ENCODE data around the gene SASH1.
"Not testable (repeated sequence)": the region's sequence is repeated elsewhere in the genome, so short reads cannot be mapped to it uniquely, and the experiment has no call there.

SASH1 gene

GRCh38 chr6:148328876-148329555 is 13.6 kb upstream of the SASH1 start:
- DNase-seq (ENCODE audit: low read depth in 2 of 2): no peak

GRCh38 chr6:148329596-148330381 is 12.8 kb upstream of the SASH1 start:
- DNase-seq (ENCODE audit: low read depth in 2 of 2): no peak

DNA sequence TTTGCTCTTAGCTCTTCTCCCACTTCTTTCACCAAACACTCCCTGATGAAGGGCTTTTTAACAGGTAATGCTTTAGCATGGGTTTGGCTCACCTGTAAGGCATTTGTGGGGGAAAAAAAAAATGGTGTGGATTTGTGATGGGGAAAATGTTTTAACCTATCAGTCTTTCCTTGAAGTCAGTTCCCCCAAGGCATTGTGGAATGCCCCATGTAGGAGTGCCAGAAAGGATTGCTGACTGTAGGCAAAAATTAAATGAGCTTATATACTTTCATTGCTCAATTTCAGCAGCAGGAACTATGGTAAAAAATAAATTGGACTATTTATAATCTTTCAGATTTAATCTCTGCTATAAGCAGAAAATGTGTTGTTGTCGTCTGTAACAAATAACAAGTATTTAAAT is 10.6 kb upstream of the SASH1 start:
- no peak for DNase-seq (ENCODE audit: low read depth in 2 of 2)

GRCh38 chr6:148336901-148337300 is 5.7 kb upstream of the SASH1 start:
- no peak for DNase-seq (ENCODE audit: low read depth in 2 of 2)

GRCh38 chr6:148339766-148340165 is 2.9 kb upstream of the SASH1 start:
- no peak for DNase-seq (ENCODE audit: low read depth in 2 of 2)

GRCh38 chr6:148340586-148341297 is 1.9 kb upstream of the SASH1 start:
- no peak for DNase-seq (ENCODE audit: low read depth in 2 of 2)

DNA sequence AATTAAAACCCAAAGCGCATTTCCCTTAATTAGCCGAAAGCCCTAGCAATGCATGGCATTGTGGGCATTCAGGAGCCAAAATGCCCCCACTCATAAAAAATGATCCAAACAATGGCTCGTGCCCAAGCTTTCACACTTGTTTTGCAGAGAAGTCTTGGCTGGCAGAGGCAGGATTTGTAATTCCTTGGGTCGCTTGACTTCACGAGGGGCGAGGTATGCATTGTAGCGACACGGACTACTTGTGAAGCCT is 613 bp upstream of the SASH1 start:
- DNase-seq (ENCODE audit: low read depth in 2 of 2): no peak

GRCh38 chr6:148343047-148343782 is 577 bp downstream of the SASH1 start:
- no peak for DNase-seq (ENCODE audit: low read depth in 2 of 2)

- no peak for DNase-seq (ENCODE audit: low read depth in 2 of 2)
Measured at GRCh38 chr6:148345176-148345575, 2.5 kb downstream of the SASH1 start.

DNA sequence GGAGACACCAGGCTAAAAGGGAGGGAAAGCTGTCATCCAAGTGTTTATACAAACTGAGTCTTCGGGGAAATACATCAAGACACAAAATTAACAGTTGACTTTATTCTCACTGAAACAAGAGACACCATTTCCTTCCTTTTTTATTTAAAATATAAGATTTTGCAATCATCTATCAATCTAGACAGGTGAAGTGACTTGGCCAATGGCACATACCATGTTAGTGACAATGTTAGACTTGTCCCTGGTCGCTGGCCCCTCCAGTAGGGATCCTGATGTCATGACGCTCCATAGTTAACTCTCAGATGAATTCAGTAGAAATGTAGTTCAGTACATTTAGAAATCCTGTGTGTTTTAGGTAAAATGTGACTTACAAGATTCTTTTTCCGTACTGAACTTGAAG is 2.9 kb downstream of the SASH1 start:
- DNase-seq (ENCODE audit: low read depth in 2 of 2): no peak

GRCh38 chr6:148346681-148347440 is 4.2 kb downstream of the SASH1 start:
- no peak for DNase-seq (ENCODE audit: low read depth in 2 of 2)

DNA sequence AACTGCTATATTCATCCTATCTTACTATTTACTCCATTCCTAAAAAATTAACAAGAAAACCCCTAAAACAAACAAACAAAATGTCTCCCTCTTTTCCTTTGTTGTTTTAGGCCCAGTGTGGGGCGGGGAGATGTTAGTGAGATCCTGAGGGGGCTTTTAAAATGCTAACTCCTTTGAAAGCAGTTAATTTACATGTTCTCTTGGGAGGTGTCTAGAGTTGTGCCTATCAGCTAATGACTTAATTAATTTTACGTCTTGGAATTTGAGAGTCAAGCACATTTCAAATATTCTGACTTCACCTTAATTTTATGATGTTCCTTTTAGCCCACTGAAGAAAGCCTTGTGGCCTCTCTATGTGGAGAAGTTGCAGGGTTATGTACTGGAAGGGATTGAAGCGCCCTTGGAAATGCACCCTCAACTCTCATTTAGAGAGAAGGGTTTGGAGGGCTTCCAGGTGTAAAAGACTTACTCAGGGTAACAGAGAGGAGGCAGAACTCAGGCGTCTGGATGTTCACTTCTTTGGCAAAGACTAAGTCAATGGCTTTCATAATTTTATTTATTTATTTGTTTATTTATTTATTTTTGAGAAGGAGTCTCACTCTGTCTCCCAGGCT is 4.9 kb downstream of the SASH1 start:
- DNase-seq (ENCODE audit: low read depth in 2 of 2): no peak

DNA sequence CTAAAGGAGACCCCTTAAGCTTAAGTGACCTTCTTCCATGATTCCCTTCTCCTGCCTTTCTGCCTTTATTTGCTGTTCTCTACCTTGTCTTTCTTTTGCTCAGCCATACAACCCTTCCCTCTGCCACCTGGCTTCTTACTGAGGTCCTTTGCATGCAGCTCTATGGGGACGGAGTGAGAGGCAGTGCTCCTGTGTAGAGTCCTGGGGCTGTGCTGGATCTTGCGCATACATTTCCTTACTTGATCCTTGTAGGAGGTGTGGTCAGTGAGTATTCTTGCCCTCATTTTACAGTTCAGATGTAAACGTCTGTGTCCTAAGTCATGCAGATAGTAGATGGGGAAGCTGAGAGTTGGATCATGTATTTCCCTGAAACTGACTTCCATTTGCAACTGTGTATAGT is 5.7 kb downstream of the SASH1 start:
- DNase-seq (ENCODE audit: low read depth in 2 of 2): no peak

DNA sequence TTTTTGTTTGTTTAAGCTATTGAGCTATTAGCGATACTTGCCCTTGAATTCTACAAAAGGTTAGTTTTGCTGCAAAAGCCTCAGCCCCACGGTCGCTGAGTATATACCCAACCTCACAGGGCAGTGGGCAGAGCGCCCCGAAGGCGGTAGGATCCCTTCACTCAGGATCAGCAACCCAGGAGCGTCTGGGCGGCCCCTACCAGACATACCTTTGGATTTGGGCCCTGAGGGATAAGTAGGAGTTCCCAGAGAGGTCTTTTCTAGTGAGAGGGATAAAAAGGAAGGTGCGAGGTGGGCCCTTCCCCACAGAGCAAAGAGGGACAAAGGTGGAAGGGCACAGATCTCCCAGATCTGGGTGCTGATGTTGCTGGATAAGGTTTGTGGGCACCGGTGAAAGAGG is 6.1 kb downstream of the SASH1 start:
- no peak for DNase-seq (ENCODE audit: low read depth in 2 of 2)

- no peak for DNase-seq (ENCODE audit: low read depth in 2 of 2)
Measured at GRCh38 chr6:148349466-148349865, 6.8 kb downstream of the SASH1 start.

GRCh38 chr6:148351309-148351708 is 8.7 kb downstream of the SASH1 start:
- DNase-seq (ENCODE audit: low read depth in 2 of 2): no peak

DNA sequence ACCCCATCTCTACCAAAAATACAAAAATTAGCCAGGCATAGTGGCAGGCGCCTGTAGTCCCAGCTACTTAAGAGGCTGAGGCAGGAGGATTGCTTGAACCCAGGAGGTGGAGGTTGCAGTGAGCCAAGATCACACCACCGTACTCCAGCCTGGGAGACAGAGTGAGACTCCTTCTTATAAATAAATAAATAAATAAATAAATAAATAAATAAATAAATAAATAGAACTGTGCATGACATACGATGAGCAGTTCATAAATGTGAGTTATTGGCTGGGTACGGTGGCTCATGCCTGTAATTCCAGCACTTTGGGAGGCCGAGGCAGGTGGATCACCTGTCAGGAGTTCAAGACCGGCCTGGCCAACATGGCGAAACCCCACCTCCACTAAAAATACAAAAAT is 9.8 kb downstream of the SASH1 start:
- DNase-seq (ENCODE audit: low read depth in 2 of 2): not testable (repeated sequence)

DNA sequence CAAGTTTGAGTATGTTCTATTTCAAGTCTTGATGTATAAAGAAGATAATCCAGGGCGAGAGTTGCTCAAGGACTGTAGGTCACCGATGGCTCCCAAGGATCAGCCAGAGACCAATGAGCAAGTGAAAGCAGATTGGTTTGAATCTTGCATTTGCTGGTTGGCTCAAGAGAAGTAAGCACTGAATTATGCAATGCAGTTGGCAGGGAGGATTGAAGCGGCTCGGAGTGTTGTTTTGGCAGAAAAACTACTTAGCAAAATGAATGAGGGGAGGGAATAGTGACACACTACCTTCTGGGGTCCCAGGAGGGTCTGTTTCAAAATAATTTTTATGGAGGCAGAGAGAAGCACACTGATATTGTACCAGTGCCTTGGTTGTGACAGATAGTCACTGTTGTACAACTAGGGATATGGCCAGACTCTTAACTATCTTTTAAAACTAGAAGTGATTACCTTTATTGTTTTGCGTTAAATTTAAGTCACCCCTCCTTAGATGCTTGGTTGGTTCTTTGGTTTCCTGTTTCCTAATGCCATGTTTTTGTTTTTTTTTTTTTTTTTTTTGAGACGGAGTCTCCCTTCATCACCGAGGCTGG is 15.7 kb downstream of the SASH1 start:
- DNase-seq (ENCODE audit: low read depth in 2 of 2): no peak

DNA sequence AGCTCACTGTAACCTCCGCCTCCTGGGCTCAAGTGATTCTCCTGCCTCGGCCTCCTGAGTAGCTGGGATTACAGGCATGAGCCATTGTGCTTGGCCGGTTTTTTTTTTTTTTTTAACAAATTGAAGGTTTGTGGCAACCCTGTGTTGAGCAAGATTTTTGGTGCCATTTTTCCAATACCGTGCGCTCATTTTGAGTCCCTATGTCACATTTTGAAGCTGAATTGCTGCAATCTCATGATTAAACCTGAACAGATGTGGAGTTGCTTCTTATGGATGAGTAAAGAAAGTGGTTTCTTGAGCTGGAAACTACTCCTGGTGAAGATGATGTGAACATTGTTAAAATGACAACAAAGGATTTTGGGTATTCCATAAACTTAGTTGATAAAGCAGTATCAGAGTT is 16.6 kb downstream of the SASH1 start:
- DNase-seq (ENCODE audit: low read depth in 2 of 2): no peak

DNA sequence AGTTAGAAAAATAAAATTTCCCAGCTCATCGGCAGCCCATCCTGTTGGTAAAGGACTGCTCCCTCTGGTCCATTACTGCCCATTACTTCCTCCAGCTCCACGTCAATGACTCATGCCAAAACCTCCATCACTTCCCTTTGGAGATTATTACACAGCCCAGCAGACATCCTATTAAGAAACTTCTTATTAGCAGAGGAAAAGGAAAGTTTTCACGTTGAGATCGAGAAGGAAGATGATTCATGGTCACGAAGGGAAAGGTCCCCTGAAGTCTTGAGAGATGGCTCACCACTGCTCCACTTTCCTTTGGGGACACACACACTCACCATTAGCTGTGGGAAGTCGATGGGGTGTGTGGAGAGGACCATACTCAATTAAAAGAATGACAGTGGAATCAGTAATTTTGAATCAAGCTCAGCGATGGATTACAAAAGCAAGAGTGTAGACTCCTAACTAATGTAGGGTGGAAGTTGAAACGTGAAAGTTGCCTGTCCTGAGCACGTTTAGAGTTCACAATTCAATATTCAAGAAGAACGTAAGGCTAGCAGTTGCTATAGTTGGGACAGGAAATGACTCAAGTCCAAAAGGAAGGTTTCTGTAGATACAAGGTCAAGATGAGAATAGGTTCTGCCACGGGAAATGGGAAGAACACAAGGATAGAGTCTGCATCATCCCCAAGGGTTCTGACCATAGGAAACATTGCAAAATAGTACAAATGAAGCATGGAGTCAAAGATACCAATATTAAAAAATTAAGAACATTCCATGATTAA is 21.6 kb downstream of the SASH1 start:
- DNase-seq (ENCODE audit: low read depth in 2 of 2): no peak

All from stimulated activated CD8-positive, alpha-beta memory T cell treated with anti-CD3 and anti-CD28 coated beads, Interleukin-2, amount 100 ng/mL, for 48 hours (primary cell).